Panc1 (cell line): ENCODE measurements around the gene WWOX. TPM values are rescaled to one million over a fixed set of nuclear protein-coding genes. Genes with fewer than 3 reads are reported as not detected.

ENCODE experiments used
- ATAC-seq: fragments of 200-7000 bp; cut with Tn5 transposase; 2 replicates; pipeline ENCODE4 v1.9.1; 2020; ENCODE audit warnings: mild to moderate bottlenecking, moderate library complexity
- BruUV-seq: library from RNA; stranded (reverse); fragments of 400-500 nt; replicated peaks from 2 replicates; lab custom pipeline; 2021; lab: Mats Ljungman, UMichigan
- CTCF ChIA-PET: fragments of 300-600 bp; sonication (Branson Sonifier 250); formaldehyde crosslinking; loops from one replicate; lab custom pipeline; 2022; ENCODE audit warnings: antibody characterized with exemption; lab: Charles Lee
- POLR2A ChIA-PET: fragments of 300-600 bp; sonication (Branson Sonifier 250); formaldehyde crosslinking; loops from one replicate; lab custom pipeline; 2022; ENCODE audit warnings: antibody characterized with exemption; lab: Charles Lee
- DNase-seq: peaks from one replicate; pipeline ENCODE4 v3.0.0-alpha.2; 2010; ENCODE audit warnings: low read depth, low spot score
- H3K27ac ChIP-seq: 2 replicates; pipeline ENCODE4 v1.5.1; 2011; ENCODE audit warnings: mild to moderate bottlenecking, low read length, inconsistent platforms
- H3K27me3 ChIP-seq: fragments of 200-500 bp; sonication (Bioruptor generic); 2 replicates; pipeline ENCODE4 v1.6.0; 2014; ENCODE audit warnings: low read length, inconsistent platforms; ENCODE audit not compliant: control insufficient read depth, insufficient read depth
- H3K36me3 ChIP-seq: fragments of 200-500 bp; sonication (Bioruptor generic); 2 replicates; pipeline ENCODE4 v1.5.1; 2014; ENCODE audit warnings: inconsistent platforms, mild to moderate bottlenecking, low read length, moderate library complexity; ENCODE audit not compliant: control insufficient read depth, insufficient read depth
- H3K4me1 ChIP-seq: 2 replicates; pipeline ENCODE4 v1.5.1; 2011; ENCODE audit warnings: inconsistent platforms, mild to moderate bottlenecking, low read length, moderate library complexity; ENCODE audit not compliant: control insufficient read depth, insufficient read depth
- H3K4me3 ChIP-seq, 2 experiments: 2 replicates each; pipeline ENCODE4 v1.5.1; 2011 to 2012; ENCODE audit warnings: low read depth in 2 of 2, low read length in 2 of 2, mild to moderate bottlenecking in 2 of 2, inconsistent platforms in 1 of 2, moderate library complexity in 1 of 2
- H3K9me3 ChIP-seq: fragments of 200-500 bp; sonication (Bioruptor generic); 2 replicates; pipeline ENCODE4 v1.5.1; 2014; ENCODE audit warnings: low read depth, mild to moderate bottlenecking, inconsistent platforms, low read length, moderate library complexity; ENCODE audit not compliant: control insufficient read depth, insufficient read depth
- POLR2AphosphoS5 ChIP-seq: IDR thresholded peaks from 2 replicates; pipeline ENCODE4 v1.6.1; 2012; ENCODE audit warnings: mild to moderate bottlenecking, low read depth, low read length, moderate library complexity
- SIN3A ChIP-seq: IDR thresholded peaks from 2 replicates; pipeline ENCODE4 v1.6.1; 2012; ENCODE audit warnings: low read depth, mild to moderate bottlenecking, low read length, moderate library complexity, borderline replicate concordance; ENCODE audit not compliant: insufficient read depth
- TCF7L2 ChIP-seq: IDR thresholded peaks from 2 replicates; pipeline ENCODE4 v1.6.1; 2011; ENCODE audit warnings: mild to moderate bottlenecking, low read depth, low read length, inconsistent platforms
- in situ Hi-C: cut with HindIII; loops from 2 replicates; pipeline ENCODE4 v1.10.0; 2016; ENCODE audit warnings: low sequenced_read_pairs, low pct_unique_long_range_greater_than_20kb
- intact Hi-C: fragments of 100-400 bp; cut with micrococcal nuclease; formaldehyde crosslinking; loops from one replicate; pipeline ENCODE4 v1.10.0; 2022; ENCODE audit not compliant: unreplicated experiment
- total RNA-seq: library from RNA; stranded (reverse); gene quantifications from one replicate; pipeline ENCODE4 v1.2.1, GENCODE V29; 2021; ENCODE audit not compliant: unreplicated experiment
- TF ChIP-seq, protein P1 (sequence below): fragments of 450-650 bp; IDR thresholded peaks from 2 replicates; pipeline ENCODE4 v1.5.1; 2017; ENCODE audit warnings: mild to moderate bottlenecking
- TF ChIP-seq, protein P2 (sequence below), 2 experiments: IDR thresholded peaks; 2 replicates each; pipeline ENCODE4 v1.6.1; 2011 to 2012; ENCODE audit warnings: low read depth in 2 of 2, control low read depth in 1 of 2, low read length in 1 of 2, mild to moderate bottlenecking in 1 of 2, moderate library complexity in 1 of 2; ENCODE audit not compliant: insufficient read depth in 1 of 2

WWOX gene
- total RNA-seq, 1 experiment from 2014 or later, result 12.5 TPM

GRCh38 chr16:79132701-79133100, 1033.2 kb downstream of the WWOX start:
- Histone ChIP-seq H3K27me3 (no peaks in the 10 kb centered on the region), H3K4me3 (no peak overlapping the region), H3K27ac (no peak overlapping the region), H3K4me1 (no peaks in the 10 kb centered on the region), H3K9me3 (no peaks in the 10 kb centered on the region), H3K36me3 (no peaks in the 10 kb centered on the region)
- CTCF ChIA-PET, result no interaction called here
- intact Hi-C loops (no loop called here), in situ Hi-C loops (no loop called here)
- POLR2A ChIA-PET, result no interaction called here
- no TSS peak for BruUV-seq
- TF ChIP-seq TCF7L2 (no peak), POLR2AphosphoS5 (no peak), SIN3A (no peak)
- TF ChIP-seq, protein P1, sequence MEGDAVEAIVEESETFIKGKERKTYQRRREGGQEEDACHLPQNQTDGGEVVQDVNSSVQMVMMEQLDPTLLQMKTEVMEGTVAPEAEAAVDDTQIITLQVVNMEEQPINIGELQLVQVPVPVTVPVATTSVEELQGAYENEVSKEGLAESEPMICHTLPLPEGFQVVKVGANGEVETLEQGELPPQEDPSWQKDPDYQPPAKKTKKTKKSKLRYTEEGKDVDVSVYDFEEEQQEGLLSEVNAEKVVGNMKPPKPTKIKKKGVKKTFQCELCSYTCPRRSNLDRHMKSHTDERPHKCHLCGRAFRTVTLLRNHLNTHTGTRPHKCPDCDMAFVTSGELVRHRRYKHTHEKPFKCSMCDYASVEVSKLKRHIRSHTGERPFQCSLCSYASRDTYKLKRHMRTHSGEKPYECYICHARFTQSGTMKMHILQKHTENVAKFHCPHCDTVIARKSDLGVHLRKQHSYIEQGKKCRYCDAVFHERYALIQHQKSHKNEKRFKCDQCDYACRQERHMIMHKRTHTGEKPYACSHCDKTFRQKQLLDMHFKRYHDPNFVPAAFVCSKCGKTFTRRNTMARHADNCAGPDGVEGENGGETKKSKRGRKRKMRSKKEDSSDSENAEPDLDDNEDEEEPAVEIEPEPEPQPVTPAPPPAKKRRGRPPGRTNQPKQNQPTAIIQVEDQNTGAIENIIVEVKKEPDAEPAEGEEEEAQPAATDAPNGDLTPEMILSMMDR, result no peak
- TF ChIP-seq, protein P2, sequence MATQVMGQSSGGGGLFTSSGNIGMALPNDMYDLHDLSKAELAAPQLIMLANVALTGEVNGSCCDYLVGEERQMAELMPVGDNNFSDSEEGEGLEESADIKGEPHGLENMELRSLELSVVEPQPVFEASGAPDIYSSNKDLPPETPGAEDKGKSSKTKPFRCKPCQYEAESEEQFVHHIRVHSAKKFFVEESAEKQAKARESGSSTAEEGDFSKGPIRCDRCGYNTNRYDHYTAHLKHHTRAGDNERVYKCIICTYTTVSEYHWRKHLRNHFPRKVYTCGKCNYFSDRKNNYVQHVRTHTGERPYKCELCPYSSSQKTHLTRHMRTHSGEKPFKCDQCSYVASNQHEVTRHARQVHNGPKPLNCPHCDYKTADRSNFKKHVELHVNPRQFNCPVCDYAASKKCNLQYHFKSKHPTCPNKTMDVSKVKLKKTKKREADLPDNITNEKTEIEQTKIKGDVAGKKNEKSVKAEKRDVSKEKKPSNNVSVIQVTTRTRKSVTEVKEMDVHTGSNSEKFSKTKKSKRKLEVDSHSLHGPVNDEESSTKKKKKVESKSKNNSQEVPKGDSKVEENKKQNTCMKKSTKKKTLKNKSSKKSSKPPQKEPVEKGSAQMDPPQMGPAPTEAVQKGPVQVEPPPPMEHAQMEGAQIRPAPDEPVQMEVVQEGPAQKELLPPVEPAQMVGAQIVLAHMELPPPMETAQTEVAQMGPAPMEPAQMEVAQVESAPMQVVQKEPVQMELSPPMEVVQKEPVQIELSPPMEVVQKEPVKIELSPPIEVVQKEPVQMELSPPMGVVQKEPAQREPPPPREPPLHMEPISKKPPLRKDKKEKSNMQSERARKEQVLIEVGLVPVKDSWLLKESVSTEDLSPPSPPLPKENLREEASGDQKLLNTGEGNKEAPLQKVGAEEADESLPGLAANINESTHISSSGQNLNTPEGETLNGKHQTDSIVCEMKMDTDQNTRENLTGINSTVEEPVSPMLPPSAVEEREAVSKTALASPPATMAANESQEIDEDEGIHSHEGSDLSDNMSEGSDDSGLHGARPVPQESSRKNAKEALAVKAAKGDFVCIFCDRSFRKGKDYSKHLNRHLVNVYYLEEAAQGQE (IDR thresholded peaks at IDR 0.05; ENCODE audit: insufficient read depth in 1 of 2, low read depth in 2 of 2, low read length in 1 of 2), result no peak
- ATAC-seq (no peak), DNase-seq (no peak)

- H3K9me3 ChIP-seq, result no peaks in the 10 kb centered on the region
- no TSS peak for BruUV-seq
- H3K27me3 ChIP-seq, result no peaks in the 10 kb centered on the region
- DNase-seq (no peak), ATAC-seq (no peak)
- in situ Hi-C loops (no loop called here), intact Hi-C loops (no loop called here)
- no peak overlapping the region for H3K4me3 ChIP-seq
- ChIA-PET POLR2A (no interaction called here), CTCF (no interaction called here)
- TF ChIP-seq, protein P2 (IDR thresholded peaks at IDR 0.05; ENCODE audit: insufficient read depth in 1 of 2, low read depth in 2 of 2, low read length in 1 of 2), result no peak
- TF ChIP-seq TCF7L2, result no peak
- TF ChIP-seq, protein P1, result no peak
- TF ChIP-seq SIN3A, result no peak
- no peak for TF ChIP-seq POLR2AphosphoS5
- H3K27ac ChIP-seq, result no peak overlapping the region
- no peaks in the 10 kb centered on the region for H3K4me1 ChIP-seq
- no peaks in the 10 kb centered on the region for H3K36me3 ChIP-seq
These were observed 1034.8 kb downstream of the WWOX start for GRCh38 chr16:79134300-79134699.
